Measurements from ENCODE around the gene RYR2. TPM values are rescaled to one million over a fixed set of nuclear protein-coding genes. Genes with fewer than 3 reads are reported as not detected.

RYR2 gene
- total RNA-seq, 1 donor from 2014 or later = 4.8 TPM

DNA sequence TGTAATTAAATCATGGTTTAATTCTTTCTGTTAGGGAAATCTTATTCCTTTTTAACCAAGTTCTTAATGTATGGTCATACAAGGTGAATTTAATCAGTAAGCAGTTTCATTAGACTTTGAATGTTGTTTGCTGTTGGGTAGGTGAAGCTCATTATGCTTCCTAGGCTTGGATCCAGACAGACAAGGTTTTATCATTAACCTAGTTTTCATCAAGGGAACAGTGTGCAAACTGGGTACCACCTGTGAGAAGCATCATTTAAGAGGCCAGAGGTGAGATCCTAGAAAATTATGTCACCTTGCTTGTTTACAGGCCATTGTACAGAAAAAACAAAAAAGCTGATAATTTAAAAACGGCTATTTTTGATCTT, 130.1 kb downstream of the RYR2 start:
- Histone ChIP-seq H3K27ac (no peak overlapping the region), H3K36me3 (no peaks in the 10 kb centered on the region), H3K9me3 (no peaks in the 10 kb centered on the region), H3K4me3 (no peak overlapping the region), H3K4me1 (no peaks in the 10 kb centered on the region), H3K27me3 (ENCODE audit: low read depth) (no peaks in the 10 kb centered on the region)
- no peak for DNase-seq
- TF ChIP-seq CTCF (IDR thresholded peaks at IDR 0.05) = no peak
- intact Hi-C loops (cut with DNase I) = no loop called here
- ATAC-seq = no peak

- no peak for ATAC-seq
- DNase-seq = no peak
- H3K9me3 ChIP-seq = no peaks in the 10 kb centered on the region
- no peak for TF ChIP-seq CTCF (IDR thresholded peaks at IDR 0.05)
- intact Hi-C loops (cut with DNase I) = no loop called here
- H3K27me3 ChIP-seq (ENCODE audit: low read depth) = no peaks in the 10 kb centered on the region
- no peak overlapping the region for H3K4me3 ChIP-seq
- H3K4me1 ChIP-seq = peaks cover 10% of the 10 kb centered on the region
- H3K36me3 ChIP-seq = no peaks in the 10 kb centered on the region
- H3K27ac ChIP-seq = no peak overlapping the region
Measured at GRCh38 chr1:237179503-237179902, 137.5 kb downstream of the RYR2 start.

DNA sequence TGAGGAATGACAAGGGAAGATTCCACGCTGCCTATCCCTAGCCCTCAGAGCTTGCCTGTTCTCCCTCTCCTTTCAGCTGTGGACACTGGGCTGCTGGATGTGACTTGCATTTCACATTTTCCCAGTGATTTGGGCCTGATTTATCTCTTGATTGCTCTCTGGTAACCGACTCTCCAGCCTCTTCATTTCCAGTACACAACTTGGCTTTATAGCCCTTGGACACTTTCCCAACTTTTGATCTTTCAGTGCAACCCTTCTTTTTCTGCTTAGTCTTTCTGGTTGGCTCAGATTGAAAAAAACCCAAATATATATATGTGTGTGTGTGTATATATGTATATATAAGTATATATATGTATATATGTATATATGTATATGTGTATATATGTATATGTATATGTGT, 138.3 kb downstream of the RYR2 start:
- ATAC-seq (no peak), DNase-seq (no peak)
- no peak for TF ChIP-seq CTCF (IDR thresholded peaks at IDR 0.05)

GRCh38 chr1:237181743-237182317, 139.8 kb downstream of the RYR2 start:
- TF ChIP-seq CTCF (IDR thresholded peaks at IDR 0.05) = no peak
- no peak for ATAC-seq
- intact Hi-C loops (cut with DNase I) = no loop called here

More for the DNA sequence above, 138.3 kb downstream of the RYR2 start:
- Histone ChIP-seq H3K4me3 (no peak overlapping the region), H3K4me1 (peaks cover 10% of the 10 kb centered on the region), H3K36me3 (no peaks in the 10 kb centered on the region), H3K27ac (no peak overlapping the region), H3K27me3 (ENCODE audit: low read depth) (no peaks in the 10 kb centered on the region), H3K9me3 (no peaks in the 10 kb centered on the region)
- intact Hi-C loops (cut with DNase I) = no loop called here

DNA sequence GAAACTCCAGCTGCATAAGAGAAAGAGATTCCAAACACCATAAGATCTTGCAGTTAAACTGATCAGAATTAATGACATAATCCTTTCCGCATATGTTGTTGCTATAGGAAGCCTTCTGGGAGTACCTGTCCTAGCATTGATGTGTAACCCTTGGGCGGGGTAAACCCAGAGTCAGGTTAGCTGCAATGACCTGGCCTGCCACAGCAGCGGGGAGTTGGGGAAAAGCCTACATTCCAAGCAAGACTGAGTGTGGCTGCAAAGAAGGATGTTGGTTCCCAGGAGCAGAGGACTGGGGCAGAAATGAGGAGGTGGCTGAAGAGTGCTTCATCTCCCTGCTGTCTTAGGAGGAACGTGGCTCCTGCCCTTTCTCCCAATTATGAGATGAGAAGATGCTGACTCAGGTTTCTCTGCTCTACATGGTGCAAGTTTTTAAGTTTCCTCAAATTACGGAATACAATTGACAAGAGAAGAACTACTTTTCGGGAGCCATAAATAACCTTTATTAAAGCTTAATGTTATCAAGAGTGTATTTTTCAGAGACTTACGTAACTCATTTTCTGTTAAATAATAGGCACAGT, 142.1 kb downstream of the RYR2 start:
- Histone ChIP-seq H3K4me1 (peaks cover 9% of the 10 kb centered on the region), H3K36me3 (no peaks in the 10 kb centered on the region), H3K4me3 (no peak overlapping the region), H3K27ac (no peak overlapping the region), H3K27me3 (ENCODE audit: low read depth) (no peaks in the 10 kb centered on the region), H3K9me3 (no peaks in the 10 kb centered on the region)
- intact Hi-C loops (cut with DNase I) = no loop called here
- DNase-seq (no peak), ATAC-seq (no peak)
- TF ChIP-seq CTCF (IDR thresholded peaks at IDR 0.05) = no peak

More at GRCh38 chr1:237181743-237182317, 139.8 kb downstream of the RYR2 start:
- no peaks in the 10 kb centered on the region for H3K9me3 ChIP-seq
- H3K36me3 ChIP-seq = no peaks in the 10 kb centered on the region
- H3K27ac ChIP-seq = no peak overlapping the region
- peaks cover 10% of the 10 kb centered on the region for H3K4me1 ChIP-seq
- no peak for DNase-seq
- H3K4me3 ChIP-seq = no peak overlapping the region
- H3K27me3 ChIP-seq (ENCODE audit: low read depth) = no peaks in the 10 kb centered on the region

All from lower lobe of right lung (tissue), 2 donors.